Uterus (tissue), 2 donors: Measurements from ENCODE around the gene RFX7.

Experiments used
- POLR2A ChIP-seq, 2 donors: fragments of 450-650 bp; IDR thresholded peaks; one replicate each; pipeline ENCODE4 v1.6.1; 2016; ENCODE audit warnings: antibody characterized with exemption in 2 of 2, mild to moderate bottlenecking in 1 of 2, moderate library complexity in 1 of 2
- TF ChIP-seq, protein P1 (sequence below), 4 experiments: fragments of 200-600 bp in 2 of 4; fragments of 450-650 bp in 2 of 4; sonication (generic) in 2 of 4; IDR thresholded peaks; one replicate each; pipeline ENCODE4 v1.5.1; 2016 to 2019; ENCODE audit warnings: antibody characterized with exemption in 4 of 4, mild to moderate bottlenecking in 2 of 4, moderate library complexity in 1 of 4

DNA sequence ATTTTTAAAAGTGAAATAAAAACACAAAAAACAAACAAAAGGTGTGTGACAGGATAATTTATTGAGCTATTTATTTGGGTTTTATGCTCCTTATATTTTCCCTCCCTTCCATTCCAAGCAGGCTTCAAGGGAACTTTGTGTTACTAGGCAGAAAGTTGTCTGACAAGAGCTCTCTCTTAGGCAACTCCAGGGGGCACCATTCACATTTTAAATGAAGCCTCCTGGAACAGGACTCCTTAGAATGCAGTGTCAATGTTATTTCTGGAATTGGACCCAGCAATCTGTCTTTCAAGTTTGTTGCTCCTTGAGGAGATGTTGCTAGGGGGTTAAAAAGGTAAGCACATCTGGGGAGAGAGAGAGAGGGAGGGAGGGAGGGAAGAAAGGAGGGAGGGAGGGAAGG lies 5.4 kb upstream of the RFX7 start:
- no peak for TF ChIP-seq POLR2A (IDR thresholded peaks at IDR 0.05)
- TF ChIP-seq, protein P1, sequence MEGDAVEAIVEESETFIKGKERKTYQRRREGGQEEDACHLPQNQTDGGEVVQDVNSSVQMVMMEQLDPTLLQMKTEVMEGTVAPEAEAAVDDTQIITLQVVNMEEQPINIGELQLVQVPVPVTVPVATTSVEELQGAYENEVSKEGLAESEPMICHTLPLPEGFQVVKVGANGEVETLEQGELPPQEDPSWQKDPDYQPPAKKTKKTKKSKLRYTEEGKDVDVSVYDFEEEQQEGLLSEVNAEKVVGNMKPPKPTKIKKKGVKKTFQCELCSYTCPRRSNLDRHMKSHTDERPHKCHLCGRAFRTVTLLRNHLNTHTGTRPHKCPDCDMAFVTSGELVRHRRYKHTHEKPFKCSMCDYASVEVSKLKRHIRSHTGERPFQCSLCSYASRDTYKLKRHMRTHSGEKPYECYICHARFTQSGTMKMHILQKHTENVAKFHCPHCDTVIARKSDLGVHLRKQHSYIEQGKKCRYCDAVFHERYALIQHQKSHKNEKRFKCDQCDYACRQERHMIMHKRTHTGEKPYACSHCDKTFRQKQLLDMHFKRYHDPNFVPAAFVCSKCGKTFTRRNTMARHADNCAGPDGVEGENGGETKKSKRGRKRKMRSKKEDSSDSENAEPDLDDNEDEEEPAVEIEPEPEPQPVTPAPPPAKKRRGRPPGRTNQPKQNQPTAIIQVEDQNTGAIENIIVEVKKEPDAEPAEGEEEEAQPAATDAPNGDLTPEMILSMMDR (IDR thresholded peaks at IDR 0.05): no peak
